HEK293 (cell line): ENCODE data around the gene SIGLEC1.

Experiments
- CTCF ChIA-PET: fragments of 350-600 bp; formaldehyde crosslinking; extraction: SDS; loops from one replicate; lab custom pipeline; 2021; ENCODE audit warnings: antibody characterized with exemption; lab: Yijun Ruan, JAX
- POLR2A ChIA-PET: fragments of 300-600 bp; formaldehyde crosslinking; extraction: SDS; loops from one replicate; lab custom pipeline; 2020; ENCODE audit warnings: antibody characterized with exemption, inconsistent platforms; lab: Yijun Ruan, JAX
- H3K27ac ChIP-seq: fragments of 200-500 bp; sonication (Bioruptor generic); 2 replicates; pipeline ENCODE4 v1.5.1; 2014; ENCODE audit warnings: low read depth, low read length, control low read depth, inconsistent platforms; ENCODE audit errors: extremely low read depth
- H3K36me3 ChIP-seq, 2 experiments: fragments of 200-500 bp in 1 of 2; sonication (Bioruptor generic) in 1 of 2; 1 replicate in 1 of 2; 2 replicates in 1 of 2; pipeline ENCODE4 v1.5.1; 2014 to 2017; ENCODE audit warnings: inconsistent platforms in 2 of 2, low read length in 2 of 2; ENCODE audit not compliant: control insufficient read depth in 2 of 2, insufficient read depth in 1 of 2
- H3K4me1 ChIP-seq: fragments of 200-500 bp; sonication (Bioruptor generic); 2 replicates; pipeline ENCODE4 v1.5.1; 2014; ENCODE audit warnings: mild to moderate bottlenecking, low read length, inconsistent platforms; ENCODE audit not compliant: control insufficient read depth, insufficient read depth
- H3K4me3 ChIP-seq: 2 replicates; pipeline ENCODE4 v1.5.1; 2011; ENCODE audit warnings: low read depth, mild to moderate bottlenecking, control low read depth, low read length, moderate library complexity
- H3K9me3 ChIP-seq: fragments of 200-500 bp; sonication (Bioruptor generic); 2 replicates; pipeline ENCODE4 v1.5.1; 2014; ENCODE audit warnings: low read depth, low read length, inconsistent platforms; ENCODE audit not compliant: control insufficient read depth, insufficient read depth
- EGR2 ChIP-seq: fragments of 450-650 bp; formaldehyde crosslinking; IDR thresholded peaks from 2 replicates; pipeline ENCODE4 v1.5.1; 2016; ENCODE audit warnings: low read depth, missing biosample characterization, missing genetic modification characterization
- KLF16 ChIP-seq: fragments of 450-650 bp; formaldehyde crosslinking; IDR thresholded peaks from 2 replicates; pipeline ENCODE4 v1.5.1; 2017; ENCODE audit warnings: missing biosample characterization, missing genetic modification characterization
- ZBTB17 ChIP-seq: fragments of 450-650 bp; formaldehyde crosslinking; IDR thresholded peaks from 2 replicates; pipeline ENCODE4 v1.5.1; 2016; ENCODE audit warnings: missing biosample characterization, missing genetic modification characterization
- ZBTB6 ChIP-seq: fragments of 450-650 bp; formaldehyde crosslinking; IDR thresholded peaks from 2 replicates; pipeline ENCODE4 v1.5.1; 2017; ENCODE audit warnings: missing biosample characterization, missing genetic modification characterization
- ZFHX2 ChIP-seq: fragments of 450-650 bp; formaldehyde crosslinking; conservative IDR thresholded peaks from 2 replicates; pipeline ENCODE4 v1.5.1; 2016; ENCODE audit warnings: missing biosample characterization, missing genetic modification characterization
- ZIC2 ChIP-seq: fragments of 450-650 bp; formaldehyde crosslinking; IDR thresholded peaks from 2 replicates; pipeline ENCODE4 v1.5.1; 2016; ENCODE audit warnings: missing biosample characterization, missing genetic modification characterization
- ZNF157 ChIP-seq: fragments of 450-650 bp; formaldehyde crosslinking; IDR thresholded peaks from 2 replicates; pipeline ENCODE4 v1.5.1; 2016; ENCODE audit warnings: missing biosample characterization, missing genetic modification characterization
- ZNF16 ChIP-seq: fragments of 450-650 bp; formaldehyde crosslinking; IDR thresholded peaks from 2 replicates; pipeline ENCODE4 v1.5.1; 2016; ENCODE audit warnings: low read depth, missing biosample characterization, missing genetic modification characterization
- ZNF266 ChIP-seq: fragments of 450-650 bp; formaldehyde crosslinking; IDR thresholded peaks from 2 replicates; pipeline ENCODE4 v1.5.1; 2016; ENCODE audit warnings: missing biosample characterization, missing genetic modification characterization, low read depth
- ZNF621 ChIP-seq: fragments of 450-650 bp; formaldehyde crosslinking; IDR thresholded peaks from 2 replicates; pipeline ENCODE4 v1.5.1; 2017; ENCODE audit warnings: missing biosample characterization, missing genetic modification characterization
- ZNF623 ChIP-seq: fragments of 450-650 bp; formaldehyde crosslinking; IDR thresholded peaks from 2 replicates; pipeline ENCODE4 v1.5.1; 2016; ENCODE audit warnings: missing biosample characterization, missing genetic modification characterization
- ZNF76 ChIP-seq: fragments of 450-650 bp; formaldehyde crosslinking; IDR thresholded peaks from 2 replicates; pipeline ENCODE4; 2016; ENCODE audit warnings: low read depth, missing biosample characterization, missing genetic modification characterization, borderline replicate concordance
- ZNF843 ChIP-seq: fragments of 450-650 bp; formaldehyde crosslinking; IDR thresholded peaks from 2 replicates; pipeline ENCODE4 v1.5.1; 2016; ENCODE audit warnings: missing biosample characterization, missing genetic modification characterization
- ZSCAN18 ChIP-seq: fragments of 450-650 bp; formaldehyde crosslinking; IDR thresholded peaks from 2 replicates; pipeline ENCODE4 v1.5.1; 2016; ENCODE audit warnings: missing biosample characterization, missing genetic modification characterization
- ZSCAN4 ChIP-seq: fragments of 450-650 bp; formaldehyde crosslinking; IDR thresholded peaks from 2 replicates; pipeline ENCODE4 v1.5.1; 2017; ENCODE audit warnings: missing biosample characterization, missing genetic modification characterization

Gene SIGLEC1

DNA sequence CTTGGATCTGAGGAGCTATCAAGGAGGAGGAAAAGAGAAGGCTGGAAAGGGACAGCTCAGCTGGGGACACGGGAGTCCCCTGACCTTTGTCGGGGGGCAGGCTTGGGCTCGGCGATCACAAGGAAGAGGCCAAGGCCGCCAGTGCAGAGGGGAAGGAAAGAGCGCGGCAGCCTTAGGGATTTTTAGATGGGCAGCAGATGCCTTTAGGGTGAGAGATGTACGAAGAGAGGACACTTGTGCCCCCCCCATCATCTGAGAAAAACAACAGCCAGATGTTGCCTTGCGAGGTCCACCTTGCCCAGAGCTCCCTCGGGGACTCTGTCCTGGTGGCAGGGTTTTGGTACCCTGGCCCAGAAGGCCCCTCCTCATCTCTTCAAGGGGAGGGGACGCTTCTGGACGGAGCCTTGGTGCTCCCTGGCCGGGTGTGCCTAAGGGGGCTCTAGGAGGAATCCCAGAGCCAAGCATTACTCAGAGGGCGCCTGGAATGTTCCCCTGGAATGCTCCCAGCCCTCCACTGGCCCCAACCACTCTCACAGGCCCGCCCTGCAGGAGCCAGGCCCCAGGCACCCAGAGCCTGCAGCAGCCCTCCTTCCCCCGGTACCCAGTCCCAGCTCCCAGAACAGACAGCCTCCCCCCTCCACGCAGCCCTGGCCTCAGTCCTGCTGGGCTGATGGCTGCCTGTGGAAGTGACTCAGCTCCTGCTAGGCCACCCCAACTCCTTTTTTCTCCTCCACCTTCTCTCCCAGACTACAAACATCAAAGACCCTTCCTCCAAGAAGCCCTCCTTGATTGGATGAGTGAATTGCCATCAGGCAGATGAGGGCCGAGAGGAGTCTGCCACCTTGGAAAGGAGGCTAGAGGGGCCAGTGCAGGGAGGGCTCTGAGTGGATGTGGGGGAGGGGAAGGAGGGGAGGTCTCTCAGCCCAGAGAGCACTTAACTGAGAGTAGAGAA, 32.4 kb downstream of the SIGLEC1 start:
- no peak overlapping the region for H3K4me3 ChIP-seq
- H3K27ac ChIP-seq = no peak overlapping the region
- CTCF ChIA-PET = interaction anchor here (0.5 to 4.8 kb wide), 3 partner anchors 15 to 63 kb away, joined by 3 to 28 read pairs (median 21); no protein-coding TSS in a partner anchor

GRCh38 chr20:3678856-3679720, 33.3 kb downstream of the SIGLEC1 start:
- CTCF ChIA-PET = interaction anchor here (0.6 to 4.9 kb wide), 7 partner anchors 16 to 414 kb away, joined by 3 to 94 read pairs (median 6); no protein-coding TSS in a partner anchor
- H3K36me3 ChIP-seq = no peaks in the 10 kb centered on the region
- no peaks in the 10 kb centered on the region for H3K9me3 ChIP-seq
- POLR2A ChIA-PET = interaction anchor here (1.2 kb wide), 1 partner anchor 117 kb away, joined by 3 read pairs; the partner anchor contains the start of gene CDC25B
- no peak for TF ChIP-seq ZBTB6 (tag by site-specific recombination)
- TF ChIP-seq ZNF157 = peak; percentile 76
- 0 out of 2 replicates have a peak, but pooled peaks cover 2% of the 10 kb centered on the region for H3K4me1 ChIP-seq
- no peak overlapping the region for H3K4me3 ChIP-seq
- no peak overlapping the region for H3K27ac ChIP-seq

More for the DNA sequence above, 32.4 kb downstream of the SIGLEC1 start:
- Histone ChIP-seq H3K4me1 (0 out of 2 replicates have a peak, but pooled peaks cover 2% of the 10 kb centered on the region), H3K36me3 (no peaks in the 10 kb centered on the region), H3K9me3 (no peaks in the 10 kb centered on the region)
- POLR2A ChIA-PET = no interaction called here
- TF ChIP-seq ZNF623 (tag by site-specific recombination) (no peak), EGR2 (tag by site-specific recombination) (peak; percentile 24; the same call in 1 of the 2 replicates), ZSCAN4 (no peak), ZNF621 (no peak), ZFHX2 (tag by site-specific recombination) (peak; percentile 45), ZNF16 (no peak), ZSCAN18 (tag by site-specific recombination) (no peak), ZIC2 (tag by site-specific recombination) (peak; percentile 23; the same call in 1 of the 2 replicates)

DNA sequence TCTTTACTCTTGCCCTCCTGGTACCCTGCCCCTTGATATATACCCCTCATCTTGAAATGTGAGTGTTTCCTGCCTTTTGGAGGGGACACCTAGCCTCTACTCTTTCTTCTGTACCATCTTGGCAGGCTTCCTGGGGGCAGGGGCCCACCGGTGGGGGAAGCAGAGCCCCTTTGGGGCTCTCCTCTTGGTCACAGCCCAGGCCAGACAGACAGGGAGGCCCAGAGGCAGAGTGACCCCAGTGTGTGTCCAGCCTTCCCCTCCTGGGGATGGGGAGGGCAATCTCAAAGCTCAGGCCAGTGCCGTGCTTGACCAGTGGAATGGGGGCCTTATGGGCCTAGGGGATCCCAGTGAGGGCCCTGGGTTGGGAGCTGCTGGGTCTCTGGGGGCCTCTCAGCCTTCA, 34.2 kb downstream of the SIGLEC1 start:
- Histone ChIP-seq H3K36me3 (no peaks in the 10 kb centered on the region), H3K4me3 (no peak overlapping the region), H3K4me1 (0 out of 2 replicates have a peak, but pooled peaks cover 2% of the 10 kb centered on the region), H3K9me3 (no peaks in the 10 kb centered on the region), H3K27ac (no peak overlapping the region)
- TF ChIP-seq ZBTB17 (no peak), ZNF266 (tag by site-specific recombination) (no peak), KLF16 (tag by site-specific recombination) (no peak), ZNF843 (tag by site-specific recombination) (no peak), ZNF76 (tag by site-specific recombination) (no peak)
- ChIA-PET CTCF (interaction anchor here (0.6 to 4.9 kb wide), 8 partner anchors 8 to 181 kb away, joined by 3 to 94 read pairs (median 19); partner anchors contain the start of gene SIGLEC1), POLR2A (interaction anchor here (1.2 kb wide), 1 partner anchor 118 kb away, joined by 3 read pairs; the partner anchor contains the start of gene CDC25B)
